Stimulated activated CD8-positive, alpha-beta memory T cell treated with anti-CD3 and anti-CD28 coated beads, Interleukin-2, amount 100 ng/mL, for 48 hours (primary cell): ENCODE results near the gene U2AF1L4.
"Not testable (repeated sequence)": the region's sequence is repeated elsewhere in the genome, so short reads cannot be mapped to it uniquely, and the experiment has no call there.

Experiments used
- DNase-seq, 2 donors: peaks; one replicate each; pipeline ENCODE4 v3.0.0-alpha.2; 2020; ENCODE audit warnings: low read depth in 2 of 2

U2AF1L4 gene

GRCh38 chr19:35725216-35725861 is 19.9 kb downstream of the U2AF1L4 start:
- DNase-seq, result no peak

GRCh38 chr19:35724560-35724959 is 20.7 kb downstream of the U2AF1L4 start:
- no peak for DNase-seq

- not testable (repeated sequence) for DNase-seq
Measured at GRCh38 chr19:35724132-35724531, 21.1 kb downstream of the U2AF1L4 start.

GRCh38 chr19:35723671-35724070 is 21.5 kb downstream of the U2AF1L4 start:
- no peak for DNase-seq

DNA sequence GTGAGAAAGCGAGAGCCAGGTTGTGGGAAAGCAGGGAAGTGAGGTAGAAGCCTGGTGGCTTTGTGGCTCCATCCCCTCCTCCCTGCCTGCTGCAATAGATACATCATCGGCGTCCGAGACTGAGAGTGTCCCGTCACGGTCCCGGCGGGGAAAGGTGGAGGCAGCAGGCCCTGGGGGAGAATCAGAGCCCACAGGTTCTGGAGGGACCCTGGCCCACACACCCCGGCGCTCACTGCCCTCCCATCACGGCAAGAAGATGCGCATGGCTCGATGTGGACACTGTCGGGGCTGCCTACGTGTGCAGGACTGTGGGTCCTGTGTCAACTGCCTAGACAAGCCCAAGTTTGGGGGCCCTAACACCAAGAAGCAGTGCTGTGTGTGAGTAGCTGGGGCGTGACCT is 22.3 kb downstream of the U2AF1L4 start:
- no peak for DNase-seq

DNA sequence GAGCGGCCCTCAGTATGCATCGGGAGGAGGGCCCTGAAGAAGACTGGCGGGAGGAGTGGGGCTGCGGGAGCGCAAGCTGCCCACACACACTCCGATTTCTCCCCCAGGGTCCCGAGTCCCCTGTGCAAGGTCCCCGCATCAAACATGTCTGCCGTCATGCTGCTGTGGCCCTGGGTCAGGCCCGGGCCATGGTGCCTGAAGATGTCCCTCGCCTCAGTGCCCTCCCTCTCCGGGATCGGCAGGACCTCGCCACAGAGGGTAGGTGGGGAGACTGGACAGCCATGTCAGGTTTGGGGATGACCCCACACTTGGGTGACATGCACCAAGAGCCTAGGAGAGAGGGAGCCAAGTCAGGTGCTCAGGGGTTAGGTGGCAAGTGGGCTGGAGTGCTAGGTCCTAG is 22.8 kb downstream of the U2AF1L4 start:
- DNase-seq, result no peak

GRCh38 chr19:35721374-35721773 is 23.8 kb downstream of the U2AF1L4 start:
- DNase-seq, result no peak

- DNase-seq, result no peak
Measured at GRCh38 chr19:35720648-35721047, 24.6 kb downstream of the U2AF1L4 start.

DNA sequence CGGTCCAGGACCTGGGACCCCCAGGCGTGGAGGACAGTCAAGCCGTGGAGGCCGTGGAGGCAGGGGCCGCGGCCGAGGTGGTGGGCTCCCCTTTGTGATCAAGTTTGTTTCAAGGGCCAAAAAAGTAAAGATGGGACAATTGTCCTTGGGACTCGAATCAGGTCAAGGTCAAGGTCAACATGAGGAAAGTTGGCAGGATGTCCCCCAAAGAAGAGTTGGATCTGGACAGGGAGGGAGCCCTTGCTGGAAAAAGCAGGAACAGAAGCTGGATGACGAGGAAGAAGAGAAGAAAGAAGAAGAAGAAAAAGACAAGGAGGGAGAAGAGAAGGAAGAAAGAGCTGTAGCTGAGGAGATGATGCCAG is 25.1 kb downstream of the U2AF1L4 start:
- DNase-seq, result no peak

DNA sequence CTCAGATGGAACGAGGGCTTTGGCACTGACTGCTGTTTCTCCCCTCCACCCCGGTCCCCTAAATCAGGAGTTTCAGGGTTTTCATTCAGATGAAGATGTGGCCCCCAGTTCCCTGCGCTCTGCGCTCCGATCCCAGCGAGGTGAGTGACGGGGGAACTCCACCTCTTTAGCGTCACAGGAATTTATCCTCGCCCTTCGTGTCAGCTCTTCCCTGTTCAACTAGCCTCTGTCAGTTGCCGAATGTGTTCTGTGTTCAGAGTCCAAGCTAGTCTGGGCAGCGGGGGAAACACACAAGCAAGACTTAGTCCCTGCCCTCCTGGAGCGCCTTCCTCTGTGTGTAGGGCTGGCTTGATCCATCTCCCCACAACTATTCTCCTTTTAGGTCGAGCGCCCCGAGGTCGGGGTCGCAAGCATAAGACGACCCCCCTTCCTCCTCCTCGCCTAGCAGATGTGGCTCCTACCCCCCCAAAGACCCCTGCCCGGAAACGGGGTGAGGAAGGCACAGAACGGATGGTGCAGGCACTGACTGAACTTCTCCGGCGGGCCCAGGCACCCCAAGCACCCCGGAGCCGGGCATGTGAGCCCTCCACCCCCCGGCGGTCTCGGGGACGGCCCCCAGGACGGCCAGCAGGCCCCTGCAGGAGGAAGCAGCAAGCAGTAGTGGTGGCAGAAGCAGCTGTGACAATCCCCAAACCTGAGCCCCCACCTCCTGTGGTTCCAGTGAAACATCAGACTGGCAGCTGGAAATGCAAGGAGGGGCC is 25.6 kb downstream of the U2AF1L4 start:
- DNase-seq, result no peak

GRCh38 chr19:35718345-35719041 is 26.7 kb downstream of the U2AF1L4 start:
- DNase-seq, result peak; percentile 55

DNA sequence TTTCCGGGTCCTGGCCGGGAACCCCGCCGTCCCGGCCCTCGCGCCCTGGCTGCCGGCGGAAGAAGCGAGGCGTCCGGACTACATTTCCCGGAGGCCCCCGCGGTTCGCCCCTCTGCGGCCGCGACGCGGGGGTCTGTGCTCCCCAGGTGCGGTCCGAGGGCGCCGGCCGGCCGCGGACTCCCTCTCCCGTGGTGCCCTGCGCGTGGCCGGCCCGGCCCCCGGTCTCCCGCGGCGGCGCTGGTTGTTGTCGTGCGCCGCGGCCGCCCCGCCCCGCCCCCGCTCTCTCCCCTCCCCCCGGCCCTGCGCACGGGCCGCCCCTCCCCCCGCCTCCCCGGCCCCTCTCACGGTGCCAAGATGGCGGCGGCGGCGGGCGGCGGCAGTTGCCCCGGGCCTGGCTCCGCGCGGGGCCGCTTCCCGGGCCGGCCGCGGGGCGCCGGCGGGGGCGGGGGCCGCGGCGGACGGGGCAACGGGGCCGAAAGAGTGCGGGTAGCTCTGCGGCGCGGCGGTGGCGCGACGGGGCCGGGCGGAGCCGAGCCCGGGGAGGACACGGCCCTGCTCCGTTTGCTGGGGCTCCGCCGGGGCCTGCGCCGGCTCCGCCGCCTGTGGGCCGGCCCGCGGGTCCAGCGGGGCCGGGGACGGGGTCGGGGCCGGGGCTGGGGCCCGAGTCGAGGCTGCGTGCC is 27.4 kb downstream of the U2AF1L4 start, which contains the start of gene KMT2B:
Gene KMT2B, plus strand, starts transcription at position 339 of the 680 bp plus-strand sequence. Its CDS starts 16 bp downstream, at position 355.
- peak in 1 of 2 donors; percentile 93 for DNase-seq

GRCh38 chr19:35716801-35717664 is 28.2 kb downstream of the U2AF1L4 start:
- peak; percentile 73 to 93 for DNase-seq

DNA sequence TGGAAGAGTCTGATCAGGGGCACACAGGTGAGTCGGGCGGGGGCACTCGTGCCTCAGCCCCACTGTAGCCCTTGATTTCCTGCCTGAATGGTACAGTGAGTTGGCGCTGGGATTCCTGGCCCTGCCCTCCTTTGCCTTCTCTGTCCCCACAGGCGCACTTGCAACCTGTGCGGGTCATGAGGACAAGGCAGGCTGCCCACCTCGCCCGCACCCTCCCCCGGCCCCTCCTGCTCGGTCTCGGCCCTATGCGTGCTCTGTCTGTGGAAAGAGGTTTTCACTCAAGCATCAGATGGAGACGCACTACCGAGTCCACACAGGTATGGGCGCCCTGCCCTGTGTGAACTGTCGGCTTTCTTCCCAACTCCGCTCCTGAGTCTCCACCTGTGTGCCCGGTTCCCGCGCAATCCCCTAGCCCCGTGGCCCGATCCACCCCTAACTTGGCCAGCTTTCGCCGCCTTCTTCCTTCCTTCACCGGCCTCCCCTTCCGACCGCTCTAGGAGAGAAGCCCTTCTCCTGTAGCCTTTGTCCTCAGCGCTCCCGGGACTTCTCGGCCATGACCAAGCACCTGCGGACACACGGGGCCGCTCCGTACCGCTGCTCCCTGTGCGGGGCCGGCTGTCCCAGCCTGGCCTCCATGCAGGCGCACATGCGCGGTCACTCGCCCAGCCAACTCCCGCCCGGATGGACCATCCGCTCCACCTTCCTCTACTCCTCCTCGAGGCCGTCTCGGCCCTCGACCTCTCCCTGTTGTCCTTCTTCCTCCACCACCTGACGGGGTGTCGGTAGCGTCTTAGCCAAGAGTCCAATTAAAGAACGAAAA is 29.0 kb downstream of the U2AF1L4 start:
- DNase-seq, result no peak

- no peak for DNase-seq
Measured at GRCh38 chr19:35715355-35715809, 29.8 kb downstream of the U2AF1L4 start.

- DNase-seq, result no peak
Measured at GRCh38 chr19:35714601-35715354, 30.4 kb downstream of the U2AF1L4 start.

GRCh38 chr19:35713904-35714495 is 31.2 kb downstream of the U2AF1L4 start:
- no peak for DNase-seq

DNA sequence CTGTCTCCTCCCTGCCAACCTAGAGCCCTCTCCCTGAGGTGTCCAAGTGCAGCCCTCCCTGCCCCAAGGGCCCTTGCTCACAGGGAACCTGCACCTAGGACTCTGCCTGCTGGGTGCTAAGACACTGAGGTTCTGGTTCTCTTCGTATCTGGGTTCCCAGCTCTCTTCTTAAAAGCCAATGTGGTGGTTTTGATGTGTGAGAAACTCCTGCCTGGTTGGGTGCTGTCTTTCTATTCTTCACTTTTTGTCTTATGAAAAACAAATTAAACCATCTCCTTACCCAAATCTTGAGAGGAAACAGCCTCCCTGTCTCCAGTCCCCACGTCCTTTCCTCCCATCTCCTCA is 31.7 kb downstream of the U2AF1L4 start:
- no peak for DNase-seq
